Eye (tissue), 1 donor: ENCODE data around the gene PTPRT.

Experiments
- DNase-seq: peaks from one replicate; pipeline ENCODE4 v3.0.0-alpha.2; 2015

PTPRT gene

GRCh38 chr20:42432496-42433334 is 757.0 kb downstream of the PTPRT start:
- no peak for DNase-seq

GRCh38 chr20:42430598-42430997 is 759.1 kb downstream of the PTPRT start:
- DNase-seq: peak; percentile 54

DNA sequence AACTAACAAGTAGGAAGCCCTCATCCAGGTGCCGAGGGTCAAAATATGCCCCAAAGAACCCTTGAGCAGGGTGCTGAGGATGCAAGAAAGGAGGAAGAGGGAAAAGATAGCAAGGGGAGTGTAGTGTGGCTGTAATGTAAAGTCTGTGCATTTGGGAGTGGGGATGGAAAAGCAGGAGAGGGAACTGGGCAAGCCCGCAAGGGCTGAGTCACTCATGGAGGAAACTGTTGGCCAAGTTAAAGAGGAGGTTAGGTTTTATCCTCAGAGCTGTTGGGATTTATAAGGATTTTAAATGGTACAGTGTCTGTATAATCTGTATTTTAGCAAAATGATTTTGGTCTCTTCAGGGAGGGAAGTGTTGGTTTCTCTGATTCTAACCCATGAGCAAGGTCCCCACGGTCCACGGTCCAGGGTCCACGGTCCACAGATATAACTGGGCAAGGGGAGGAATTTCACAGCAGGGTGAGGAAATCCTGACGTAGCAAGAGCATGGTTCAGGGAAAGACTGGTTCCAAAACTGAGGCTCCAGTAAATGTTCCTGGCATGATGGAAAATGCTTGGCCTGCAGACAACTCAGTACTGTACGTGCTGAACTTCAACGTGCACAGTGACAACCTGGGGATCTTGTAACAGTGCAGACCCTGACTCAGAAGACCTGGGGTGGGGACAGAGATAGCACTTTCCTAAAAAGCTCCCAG is 759.8 kb downstream of the PTPRT start:
- DNase-seq: no peak

- no peak for DNase-seq
Measured at GRCh38 chr20:42419814-42420532, 769.7 kb downstream of the PTPRT start.

DNA sequence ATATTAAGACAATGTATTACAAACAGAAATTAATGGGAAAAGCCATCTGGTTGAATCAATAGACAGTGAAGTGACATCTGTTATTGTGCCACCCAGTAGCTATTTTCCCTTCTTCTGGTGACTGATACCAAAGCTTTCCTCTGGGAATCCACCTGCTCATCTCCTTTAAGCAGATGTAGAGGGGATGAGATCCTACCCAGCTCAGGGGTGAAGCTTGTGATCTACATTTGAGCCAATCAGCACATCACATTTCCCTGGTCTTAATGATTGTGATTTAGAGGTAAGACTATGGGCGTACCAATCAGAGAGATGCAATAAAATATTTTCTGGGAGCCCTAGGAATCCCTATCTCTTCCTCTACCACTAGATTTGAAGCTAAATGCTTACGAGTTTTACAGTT is 782.9 kb downstream of the PTPRT start:
- DNase-seq: peak; percentile 26

- DNase-seq: peak; percentile 28
Measured at GRCh38 chr20:42402455-42402854, 787.3 kb downstream of the PTPRT start.

DNA sequence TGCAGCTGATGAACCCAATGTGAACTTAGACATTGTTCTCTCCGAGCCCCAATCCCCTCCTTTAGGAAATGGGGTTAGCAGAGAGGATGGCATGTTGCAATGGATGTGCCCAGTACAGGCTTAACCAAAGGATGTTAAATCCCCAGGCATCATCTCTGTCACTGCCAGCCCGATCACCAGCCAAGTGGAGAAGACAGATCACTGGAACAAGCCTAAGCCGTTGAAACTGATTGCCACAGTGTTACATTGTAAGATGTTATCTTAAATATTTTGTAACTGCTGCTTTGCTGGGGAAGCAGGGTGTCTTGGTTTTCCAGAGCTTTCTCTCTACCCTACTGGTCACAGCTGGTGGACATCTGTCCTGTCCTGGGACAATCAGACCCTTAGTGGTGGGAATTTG is 788.1 kb downstream of the PTPRT start:
- peak; percentile 38 for DNase-seq

- no peak for DNase-seq
Measured at GRCh38 chr20:42399802-42400201, 789.9 kb downstream of the PTPRT start.

DNA sequence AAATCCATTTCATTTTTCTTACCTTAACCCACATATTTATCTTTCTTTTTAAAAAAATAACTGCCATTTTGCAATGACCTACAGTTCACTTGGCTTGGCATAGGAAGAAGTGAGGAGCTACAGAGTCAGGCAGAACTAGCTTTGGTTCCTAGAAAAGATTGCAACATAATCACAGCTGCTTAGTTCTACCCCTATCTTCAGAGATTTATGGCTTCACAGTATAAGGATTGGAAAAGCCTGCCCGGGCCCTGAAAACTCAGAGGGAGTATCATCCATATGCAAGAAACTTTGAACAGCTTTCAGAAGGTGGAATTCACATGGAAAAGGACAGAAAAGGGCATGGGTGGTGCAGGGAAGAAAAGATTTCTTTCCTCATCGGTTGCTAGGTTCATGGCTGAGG is 797.3 kb downstream of the PTPRT start:
- no peak for DNase-seq

DNA sequence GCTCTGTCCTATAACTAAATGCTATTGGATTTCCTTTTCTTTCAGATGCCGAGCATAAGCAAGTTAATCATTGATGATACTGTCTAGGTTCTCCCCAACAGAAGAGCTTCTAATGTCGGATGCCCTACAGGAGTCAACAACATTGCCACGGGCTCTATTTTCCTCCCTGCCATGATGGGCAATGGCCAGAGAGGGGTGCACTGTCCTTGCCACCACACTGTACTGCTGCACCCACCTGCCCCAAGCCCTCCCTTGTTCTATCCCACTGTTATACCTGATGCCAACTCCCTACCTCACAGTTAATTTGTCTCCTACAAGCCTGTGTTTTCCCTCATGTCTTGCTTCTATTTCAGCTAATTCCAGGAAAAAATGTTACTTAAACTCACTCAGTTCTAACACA is 797.9 kb downstream of the PTPRT start:
- no peak for DNase-seq

DNA sequence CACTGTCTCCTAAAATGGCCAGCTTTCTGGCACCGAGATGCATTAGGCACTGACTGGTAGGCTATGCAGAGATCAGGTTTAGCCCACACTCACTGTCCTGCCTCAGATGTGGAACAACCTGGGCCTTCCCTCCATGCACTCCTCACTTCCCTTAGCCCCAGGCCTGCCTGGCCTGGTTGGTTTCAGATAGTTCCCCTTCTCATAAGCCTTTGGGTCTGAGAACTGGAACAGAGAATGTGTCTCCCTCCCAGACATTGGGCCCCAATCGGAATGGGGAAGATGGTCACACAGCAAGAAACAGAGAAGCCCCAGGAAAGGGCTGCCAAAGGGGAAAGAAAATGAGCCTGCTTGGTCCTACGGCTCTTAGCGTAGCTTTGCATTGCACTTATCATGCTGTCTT is 809.4 kb downstream of the PTPRT start:
- no peak for DNase-seq

DNA sequence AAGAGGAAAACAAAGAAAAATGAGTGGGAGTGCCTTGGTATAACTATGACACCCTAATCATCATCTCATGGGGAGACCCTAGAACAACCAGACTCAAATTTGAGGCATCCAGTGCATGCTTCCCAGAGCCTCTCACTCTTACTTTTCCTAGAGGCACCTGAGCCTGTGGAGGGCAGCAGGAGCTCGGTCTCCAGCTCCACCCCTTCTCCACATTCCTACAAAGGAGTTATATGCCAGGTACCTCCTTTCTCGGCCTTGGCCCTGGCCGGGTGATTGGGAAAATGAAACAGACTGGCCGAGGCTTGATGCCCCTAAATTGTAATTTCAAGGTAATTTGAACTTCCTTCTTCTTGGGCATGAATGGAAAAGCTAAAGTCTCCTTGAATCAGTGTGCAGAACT is 810.3 kb downstream of the PTPRT start:
- no peak for DNase-seq

DNA sequence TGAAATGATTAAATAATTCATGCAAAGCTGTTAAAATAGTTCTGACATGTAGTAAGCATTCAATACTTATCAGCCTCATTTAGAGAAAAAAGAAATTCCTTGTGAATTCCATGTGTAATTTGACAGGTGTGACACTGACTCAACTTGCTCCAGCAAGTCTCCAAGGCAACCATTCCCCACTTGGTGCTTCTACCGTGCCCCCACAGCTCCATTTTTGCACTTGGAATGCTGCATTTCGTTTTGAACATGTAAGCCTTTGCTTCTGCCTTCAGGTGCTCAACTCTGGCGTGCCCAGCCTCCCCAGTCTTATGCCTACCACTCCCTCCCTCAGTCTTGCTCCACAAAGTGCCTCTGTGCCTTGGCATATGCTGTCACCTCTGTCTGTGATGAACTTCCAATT is 810.9 kb downstream of the PTPRT start:
- no peak for DNase-seq

DNA sequence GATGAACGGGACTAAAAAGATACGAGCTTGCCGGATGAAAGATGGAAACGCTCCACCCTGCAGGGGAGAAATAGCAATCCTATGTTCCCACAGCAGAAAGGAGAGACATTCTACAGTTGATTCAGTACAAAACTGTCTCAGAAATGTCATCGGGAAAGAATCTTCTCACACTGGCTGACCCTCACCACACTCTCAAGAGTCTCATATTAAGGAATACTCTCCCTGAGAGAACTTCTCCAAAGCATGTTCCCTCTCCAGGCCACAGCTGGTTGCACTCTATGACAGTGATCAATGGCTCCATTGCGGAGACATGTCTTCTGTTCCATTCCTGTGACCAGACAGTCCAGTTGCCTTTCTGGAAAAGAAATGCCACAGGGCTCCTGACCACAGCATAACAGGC is 813.6 kb downstream of the PTPRT start:
- DNase-seq: no peak

DNA sequence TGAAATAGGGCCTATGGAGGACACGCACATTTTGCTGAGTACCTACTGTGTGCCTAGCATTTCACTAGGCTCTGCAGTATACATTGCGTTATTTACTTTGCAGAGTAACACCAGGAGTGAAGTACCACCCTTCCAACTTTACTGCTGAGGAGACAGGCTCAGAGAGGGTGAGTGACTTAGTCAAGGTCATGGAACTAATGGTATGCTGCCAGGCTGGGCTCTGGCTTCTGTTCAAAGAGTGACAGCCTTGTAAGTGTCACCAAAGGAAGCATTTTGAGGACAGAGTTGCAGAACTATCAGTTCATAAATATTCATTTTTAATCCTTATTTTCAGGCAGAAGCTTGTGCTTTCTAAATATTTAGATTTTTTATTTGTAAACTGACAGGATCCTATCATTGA is 816.7 kb downstream of the PTPRT start:
- DNase-seq: no peak

DNA sequence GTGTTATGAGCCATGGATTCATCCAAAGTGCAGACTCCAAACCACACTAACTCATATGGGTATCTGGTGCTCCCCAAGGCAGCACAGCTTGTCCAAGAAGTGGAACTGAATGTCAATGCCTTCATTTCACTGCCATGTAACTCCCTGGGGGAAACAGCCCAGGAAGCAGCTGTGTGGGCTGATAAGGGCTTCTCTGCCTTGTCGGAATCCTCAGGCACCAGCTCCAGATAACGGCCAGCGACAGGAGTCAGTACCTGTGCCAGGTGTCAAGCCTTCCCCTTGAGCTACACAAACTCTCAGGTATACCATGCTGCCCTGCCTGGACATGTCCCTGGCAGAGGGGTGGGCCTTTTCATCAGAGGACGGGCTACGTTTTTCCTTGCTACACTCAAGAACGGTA is 819.6 kb downstream of the PTPRT start:
- peak; percentile 28 for DNase-seq

DNA sequence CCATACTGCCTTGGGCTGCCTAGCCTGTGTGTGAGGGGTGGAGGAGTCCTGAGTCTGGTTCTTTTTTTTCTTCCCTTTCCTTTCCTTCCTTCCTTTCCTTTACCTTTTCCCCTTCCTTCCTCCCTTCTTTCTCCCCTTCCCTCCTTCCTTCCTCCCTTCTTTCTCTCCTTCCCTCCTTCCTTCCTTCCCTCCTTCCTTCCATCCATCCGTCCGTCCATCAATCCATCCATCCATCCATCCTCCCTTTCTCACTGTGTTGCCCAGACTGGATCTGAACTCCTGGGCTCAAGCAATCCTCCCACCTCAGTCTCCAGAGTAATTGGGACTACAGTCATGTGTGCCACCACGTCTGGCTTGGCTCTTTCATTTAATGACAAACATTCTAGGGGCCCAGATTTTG is 820.8 kb downstream of the PTPRT start:
- DNase-seq: no peak

DNA sequence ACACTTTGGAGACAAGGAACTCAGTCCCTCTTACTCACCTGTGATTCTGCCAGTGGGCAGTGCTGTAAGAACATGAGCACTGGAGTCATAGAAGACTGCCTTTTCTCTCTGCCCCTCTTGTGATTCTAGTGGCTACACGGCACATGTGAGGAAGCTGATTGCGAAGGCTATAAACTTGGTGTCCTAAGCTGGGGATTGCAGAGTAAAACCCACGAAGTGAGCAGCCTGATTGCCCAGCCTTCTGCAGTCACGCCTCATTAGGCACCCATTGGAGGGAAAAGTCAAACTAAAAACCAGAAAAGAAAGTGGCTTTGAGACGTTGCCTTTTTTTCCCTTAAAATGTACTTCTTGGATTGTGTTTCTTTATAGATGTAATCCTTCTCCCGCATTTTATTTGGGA is 823.1 kb downstream of the PTPRT start:
- DNase-seq: peak; percentile 76

- no peak for DNase-seq
Measured at GRCh38 chr20:42364446-42364845, 825.3 kb downstream of the PTPRT start.

GRCh38 chr20:42361402-42361970 is 828.2 kb downstream of the PTPRT start:
- peak; percentile 30 for DNase-seq

GRCh38 chr20:42360621-42361020 is 829.1 kb downstream of the PTPRT start:
- DNase-seq: no peak

- no peak for DNase-seq
Measured at GRCh38 chr20:42359617-42360016, 830.1 kb downstream of the PTPRT start.

GRCh38 chr20:42352096-42352495 is 837.6 kb downstream of the PTPRT start:
- DNase-seq: no peak
